DOHH2 (cell line): ENCODE results near the gene ZNF670.

ENCODE experiments used
- H3F3A ChIP-seq: fragments of 200-600 bp; sonication (generic), shearing (Covaris generic); 2 replicates; pipeline ENCODE4 v1.6.0; 2016; ENCODE audit warnings: antibody characterized with exemption, mild to moderate bottlenecking; ENCODE audit not compliant: control insufficient read depth, insufficient read depth
- H3K27ac ChIP-seq: fragments of 200-600 bp; sonication (generic); 2 replicates; pipeline ENCODE4 v1.5.1; 2014; ENCODE audit warnings: low read depth, mild to moderate bottlenecking, low read length, moderate library complexity
- H3K27me3 ChIP-seq: fragments of 200-600 bp; sonication (generic); 2 replicates; pipeline ENCODE4 v1.6.1; 2014; ENCODE audit warnings: mild to moderate bottlenecking, low read length, mixed read lengths; ENCODE audit not compliant: control insufficient read depth
- H3K36me3 ChIP-seq: fragments of 200-600 bp; sonication (generic); 2 replicates; pipeline ENCODE4 v1.6.1; 2014; ENCODE audit warnings: mild to moderate bottlenecking, low read length, moderate library complexity, mixed read lengths; ENCODE audit not compliant: control insufficient read depth
- H3K4me1 ChIP-seq: fragments of 200-600 bp; sonication (generic); 2 replicates; pipeline ENCODE4 v1.6.1; 2014; ENCODE audit warnings: mild to moderate bottlenecking, low read length, mixed read lengths; ENCODE audit not compliant: control insufficient read depth
- H3K4me2 ChIP-seq: fragments of 200-600 bp; sonication (generic); 2 replicates; pipeline ENCODE4 v1.6.0; 2014; ENCODE audit warnings: mild to moderate bottlenecking, low read length, moderate library complexity
- H3K4me3 ChIP-seq: fragments of 200-600 bp; sonication (generic); 2 replicates; pipeline ENCODE4 v1.5.1; 2014; ENCODE audit warnings: mild to moderate bottlenecking, low read length, mixed read lengths
- H3K79me2 ChIP-seq: fragments of 200-600 bp; sonication (generic); 2 replicates; pipeline ENCODE4 v1.6.1; 2014; ENCODE audit warnings: mild to moderate bottlenecking, low read length, mixed read lengths; ENCODE audit not compliant: control insufficient read depth
- H3K9me2 ChIP-seq: fragments of 200-600 bp; sonication (generic); replicated peaks from 2 replicates; pipeline ENCODE4 v1.6.1; 2014; ENCODE audit warnings: mild to moderate bottlenecking, low read length, mixed read lengths; ENCODE audit not compliant: control insufficient read depth
- H3K9me3 ChIP-seq: fragments of 200-600 bp; sonication (generic); 2 replicates; pipeline ENCODE4 v1.6.1; 2014; ENCODE audit warnings: antibody characterized with exemption, low read length, mixed read lengths; ENCODE audit not compliant: control insufficient read depth, insufficient read depth
- H4K20me1 ChIP-seq: fragments of 200-600 bp; sonication (generic); 2 replicates; pipeline ENCODE4 v1.6.0; 2014; ENCODE audit warnings: low read depth, mild to moderate bottlenecking, antibody characterized with exemption, low read length, moderate library complexity; ENCODE audit not compliant: control insufficient read depth, insufficient read depth
- CTCF ChIP-seq: fragments of 200-600 bp; sonication (generic); IDR thresholded peaks from one replicate; pipeline ENCODE4 v1.5.1; 2014; ENCODE audit warnings: antibody characterized with exemption, mild to moderate bottlenecking, low read depth, low read length; ENCODE audit not compliant: poor library complexity, severe bottlenecking
- EZH2phosphoT487 ChIP-seq: fragments of 200-600 bp; sonication (generic); IDR thresholded peaks from 2 replicates; pipeline ENCODE4 v1.6.1; 2017; ENCODE audit warnings: borderline replicate concordance, mild to moderate bottlenecking, antibody characterized with exemption, low read length, moderate library complexity, mixed read lengths

ZNF670 gene

GRCh38 chr1:247054992-247055415 lies 23.6 kb downstream of the ZNF670 start:
- Histone ChIP-seq H3K27me3 (no peaks in the 10 kb centered on the region), H3K27ac (no peak overlapping the region), H3K79me2 (peaks cover 68% of the 10 kb centered on the region), H3K9me3 (peaks cover 43% of the 10 kb centered on the region), H3K9me2 (no peaks in the 10 kb centered on the region), H3K4me1 (no peaks in the 10 kb centered on the region), H3F3A (no peaks in the 10 kb centered on the region), H3K4me3 (no peak overlapping the region), H3K4me2 (no peak overlapping the region), H4K20me1 (no peaks in the 10 kb centered on the region), H3K36me3 (no peaks in the 10 kb centered on the region; the same call in 1 of the 2 replicates)
- TF ChIP-seq EZH2phosphoT487 (no peak), CTCF (no peak)

GRCh38 chr1:247047702-247048101 lies 30.9 kb downstream of the ZNF670 start:
- Histone ChIP-seq H3F3A (no peaks in the 10 kb centered on the region), H3K4me3 (no peak overlapping the region), H3K27me3 (no peaks in the 10 kb centered on the region), H3K9me3 (peaks cover 64% of the 10 kb centered on the region; the same call in 1 of the 2 replicates), H3K4me2 (no peak overlapping the region), H3K36me3 (peaks cover 3% of the 10 kb centered on the region; the same call in 1 of the 2 replicates), H3K27ac (no peak overlapping the region), H4K20me1 (no peaks in the 10 kb centered on the region), H3K79me2 (peaks cover 52% of the 10 kb centered on the region), H3K9me2 (no peaks in the 10 kb centered on the region), H3K4me1 (no peaks in the 10 kb centered on the region)
- TF ChIP-seq CTCF = no peak
- TF ChIP-seq EZH2phosphoT487 = no peak

DNA sequence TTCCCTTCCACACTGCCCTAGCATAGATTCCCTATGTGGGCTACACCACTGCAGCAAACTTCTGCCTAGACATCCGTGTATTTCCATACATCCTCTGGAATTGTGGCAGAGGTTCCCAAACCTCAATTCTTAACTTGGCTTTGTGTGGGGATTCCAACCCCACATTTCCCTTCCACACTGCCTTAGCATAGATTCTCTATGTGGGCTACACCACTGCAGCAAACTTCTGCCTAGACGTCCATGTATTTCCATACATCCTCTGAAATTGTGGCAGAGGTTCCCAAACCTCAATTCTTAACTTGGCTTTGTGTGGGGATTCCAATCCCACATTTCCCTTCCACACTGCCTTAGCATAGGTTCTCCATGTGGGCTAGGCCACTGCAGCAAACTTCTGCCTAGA lies 31.4 kb downstream of the ZNF670 start:
- no peaks in the 10 kb centered on the region for H4K20me1 ChIP-seq
- H3K27me3 ChIP-seq = no peaks in the 10 kb centered on the region
- no peak overlapping the region for H3K4me2 ChIP-seq
- H3K27ac ChIP-seq = no peak overlapping the region
- no peaks in the 10 kb centered on the region for H3K9me2 ChIP-seq
- H3K9me3 ChIP-seq = peaks cover 63% of the 10 kb centered on the region
- TF ChIP-seq CTCF = no peak
- no peak for TF ChIP-seq EZH2phosphoT487
- H3K36me3 ChIP-seq = peaks cover 3% of the 10 kb centered on the region; the same call in 1 of the 2 replicates
- no peak overlapping the region for H3K4me3 ChIP-seq
- no peaks in the 10 kb centered on the region for H3K4me1 ChIP-seq
- H3K79me2 ChIP-seq = peaks cover 53% of the 10 kb centered on the region
- no peaks in the 10 kb centered on the region for H3F3A ChIP-seq
